Right atrium auricular region (tissue), 2 donors: ENCODE results near the gene SEMA4A. TPM values are rescaled to one million over a fixed set of nuclear protein-coding genes. Genes with fewer than 3 reads are reported as not detected.

Source experiments
- total RNA-seq, 2 donors: library from RNA; depleted of rRNA; stranded (reverse); fragments of >200 nt; gene quantifications; one replicate each; pipeline ENCODE4 v1.1.0, GENCODE V29; 2016

SEMA4A gene
- total RNA-seq, 2 donors from 2014 or later, result 2.0 to 4.2 TPM

Other genes with a start within 250 kb of the SEMA4A start
- gene RIT1, start 242.2 kb upstream of the SEMA4A start, total RNA-seq, result 10 to 100 TPM; 13.3 to 25.3 TPM
- 10 to 100 TPM; 13.4 to 25.9 TPM for gene KHDC4, start 219.2 kb upstream of the SEMA4A start, total RNA-seq
- not detected for gene RXFP4, start 211.9 kb upstream of the SEMA4A start, total RNA-seq
- 10 to 100 TPM; 50.8 to 69.8 TPM for gene ARHGEF2, start 175.0 kb upstream of the SEMA4A start, total RNA-seq
- gene SSR2, start 132.6 kb upstream of the SEMA4A start, total RNA-seq, result 100 to 1,000 TPM in 1 of 2 donors, 10 to 100 TPM in 1; 87.6 to 206 TPM
- gene UBQLN4, start 99.8 kb upstream of the SEMA4A start, total RNA-seq, result 10 to 100 TPM; 14.6 to 25.9 TPM
- 10 to 100 TPM; 46.1 to 50.7 TPM for gene LAMTOR2, start 98.8 kb upstream of the SEMA4A start, total RNA-seq
- gene RAB25, start 92.4 kb upstream of the SEMA4A start, total RNA-seq, result under 1 TPM in 1 of 2 donors, not detected in 1; 0.98 TPM
- gene MEX3A, start 71.1 kb upstream of the SEMA4A start, total RNA-seq, result under 1 TPM; 0.15 to 0.47 TPM
- 100 to 1,000 TPM; 258 to 273 TPM for gene LMNA, start 38.9 kb upstream of the SEMA4A start, total RNA-seq
- gene SLC25A44, start 40.5 kb downstream of the SEMA4A start, total RNA-seq, result 10 to 100 TPM; 15.5 to 18.5 TPM
- gene PMF1, start 59.4 kb downstream of the SEMA4A start, total RNA-seq, result 10 to 100 TPM; 81.8 to 88.3 TPM
- gene BGLAP, start 88.6 kb downstream of the SEMA4A start, total RNA-seq, result not detected
- not detected for gene PAQR6, start 94.5 kb downstream of the SEMA4A start, total RNA-seq
- gene SMG5, start 129.2 kb downstream of the SEMA4A start, total RNA-seq, result 10 to 100 TPM; 55.4 to 72.8 TPM
- gene TMEM79, start 130.7 kb downstream of the SEMA4A start, total RNA-seq, result 1 to 10 TPM in 1 of 2 donors, under 1 TPM in 1; 0.96 to 1.0 TPM
- gene GLMP, start 142.1 kb downstream of the SEMA4A start, total RNA-seq, result 10 to 100 TPM; 26.3 to 27.4 TPM
- not detected for gene VHLL, start 145.7 kb downstream of the SEMA4A start, total RNA-seq
- gene CCT3, start 184.7 kb downstream of the SEMA4A start, total RNA-seq, result 100 to 1,000 TPM; 102 to 146 TPM
- gene TSACC, start 184.9 kb downstream of the SEMA4A start, total RNA-seq, result not detected
- not detected for gene RHBG, start 215.6 kb downstream of the SEMA4A start, total RNA-seq